Mucosa of gallbladder (tissue), 1 donor: ENCODE data around the gene BIRC6. TPM values are rescaled to one million over a fixed set of nuclear protein-coding genes. Genes with fewer than 3 reads are reported as not detected.
"Not testable (repeated sequence)": the region's sequence is repeated elsewhere in the genome, so short reads cannot be mapped to it uniquely, and the experiment has no call there.

Experiments
- DNase-seq: peaks from one replicate; pipeline ENCODE4 v3.0.0-alpha.2; 2020; ENCODE audit warnings: low spot score
- total RNA-seq: library from RNA; stranded (reverse); gene quantifications from one replicate; pipeline ENCODE4 v1.2.1, GENCODE V29; 2021
- donor health status: DM: no; HTN: no; CAD: no.

Gene BIRC6
- total RNA-seq, 1 donor from 2014 or later = 85.8 TPM

DNA sequence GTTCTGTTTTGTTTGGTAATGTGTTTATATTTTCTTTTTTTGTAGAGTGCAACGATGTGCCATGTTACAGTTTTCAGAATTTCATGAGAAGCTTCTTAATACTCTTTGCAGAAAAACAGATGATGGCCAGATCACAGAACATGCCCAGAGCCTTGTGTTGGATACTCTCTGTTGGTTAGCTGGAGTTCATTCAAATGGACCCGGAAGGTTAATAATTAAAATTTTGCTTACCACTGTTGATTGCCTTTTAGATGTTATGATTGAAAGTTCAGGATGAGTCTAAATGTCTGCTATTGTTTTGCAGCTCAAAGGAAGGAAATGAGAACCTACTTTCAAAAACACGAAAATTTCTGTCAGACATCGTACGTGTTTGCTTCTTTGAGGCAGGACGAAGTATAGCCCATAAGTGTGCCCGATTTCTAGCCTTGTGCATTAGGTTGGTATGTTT lies 85.2 kb downstream of the BIRC6 start:
- DNase-seq = no peak

DNA sequence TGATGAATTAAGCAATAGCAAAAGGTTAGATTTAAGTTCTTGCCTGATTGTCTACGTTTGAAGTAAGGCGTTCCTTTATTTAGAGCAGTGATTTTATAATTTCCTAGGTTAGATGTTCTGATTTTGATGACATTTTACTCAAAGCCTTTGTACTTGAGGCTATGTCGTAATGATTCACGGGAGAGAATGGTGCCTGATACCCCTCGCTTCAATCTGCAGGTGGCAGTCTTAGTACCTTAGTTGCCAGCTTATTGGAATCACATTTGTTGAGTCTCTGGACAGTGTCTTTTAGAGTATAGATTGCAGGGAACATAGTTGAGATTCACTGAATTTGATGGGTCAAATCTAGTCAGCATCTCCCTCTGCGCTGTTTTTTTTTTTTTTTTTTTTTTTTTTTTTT lies 89.5 kb downstream of the BIRC6 start:
- DNase-seq = no peak

DNA sequence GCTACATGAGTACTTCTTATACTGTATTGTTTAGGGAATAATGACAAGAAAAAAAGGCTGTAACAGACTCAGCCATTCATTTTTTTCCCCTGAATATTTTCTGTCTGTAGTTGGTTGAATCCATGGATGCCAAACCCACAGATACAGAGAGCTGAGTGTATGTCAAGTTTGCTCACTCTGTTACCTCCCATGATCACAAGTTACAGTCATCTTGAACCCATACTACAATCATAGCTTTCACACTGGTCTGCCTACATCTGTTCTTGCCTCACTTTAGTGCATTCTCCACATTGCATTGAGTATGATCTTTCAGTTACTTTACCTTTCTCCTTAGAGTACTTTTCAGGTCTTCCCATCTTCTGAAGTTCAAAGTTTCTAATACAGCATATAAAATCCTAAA lies 94.0 kb downstream of the BIRC6 start:
- no peak for DNase-seq

DNA sequence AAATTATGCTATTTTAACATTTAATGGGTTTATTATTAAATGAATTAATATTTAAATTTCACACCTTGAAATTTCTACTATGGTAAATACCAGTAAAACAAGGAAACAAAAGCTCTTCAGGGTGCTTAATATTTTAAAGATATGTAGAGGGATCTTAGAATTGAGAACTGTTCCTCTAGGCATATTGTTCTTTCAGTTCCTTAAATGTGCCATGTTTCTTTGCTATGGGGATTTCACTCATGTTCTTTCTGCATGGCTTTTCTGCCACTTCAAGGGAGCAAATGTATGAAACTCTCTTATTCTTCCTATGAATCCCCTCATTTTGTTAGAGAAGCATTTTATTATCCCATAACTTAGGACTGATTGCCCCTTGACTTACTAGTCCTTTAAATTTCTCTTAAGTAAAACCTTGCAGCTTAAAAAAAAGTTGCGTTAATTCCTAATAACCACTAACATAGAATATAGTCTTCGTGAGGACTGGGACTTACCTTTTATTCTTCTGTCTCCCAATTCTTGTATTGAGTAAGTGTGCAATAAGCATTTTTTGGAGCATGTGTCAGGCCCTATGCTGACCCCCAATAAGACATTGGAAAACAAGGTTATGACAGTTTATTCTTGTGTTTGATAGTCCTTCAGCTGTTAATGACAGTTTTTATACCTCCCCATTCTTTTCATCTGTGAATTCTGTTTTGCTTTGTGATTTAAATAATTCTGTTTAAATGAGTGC lies 95.7 kb downstream of the BIRC6 start:
- no peak for DNase-seq

DNA sequence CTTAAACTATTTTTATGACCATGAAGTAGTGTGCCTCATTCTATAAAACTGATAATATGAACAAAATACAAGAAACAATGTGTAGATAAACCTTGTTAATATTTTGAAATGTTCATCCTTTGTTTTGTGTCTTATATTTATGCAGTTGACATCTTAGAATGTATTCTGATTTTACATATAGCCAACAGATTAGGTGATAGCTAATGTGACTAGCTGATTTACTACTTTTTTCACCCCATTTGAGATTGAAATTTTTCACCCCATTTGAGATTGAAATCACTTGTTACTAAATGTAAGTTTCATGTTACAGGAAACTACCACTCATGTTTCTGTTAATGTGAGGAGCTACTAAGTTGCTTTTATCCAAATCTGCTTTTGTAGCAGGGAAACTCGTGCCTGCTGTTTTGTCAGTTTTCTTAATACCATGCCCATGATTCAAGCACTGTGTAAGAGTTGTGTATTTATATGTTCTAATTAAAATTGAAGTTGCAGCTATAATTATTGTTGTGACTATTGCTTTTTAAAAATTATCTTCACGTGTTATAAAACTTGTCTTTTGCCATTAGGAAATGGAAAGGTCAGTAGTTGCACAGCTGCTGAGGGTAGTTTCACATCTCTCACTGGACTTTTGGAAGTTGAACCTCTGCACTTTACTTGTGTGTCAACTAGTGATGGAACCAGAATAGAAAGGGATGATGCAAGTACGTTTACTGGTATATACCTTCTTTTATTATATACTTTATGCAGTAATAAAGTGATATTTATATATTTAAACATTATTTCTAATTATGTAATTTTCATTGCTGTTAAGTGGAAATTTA lies 96.6 kb downstream of the BIRC6 start:
- DNase-seq = no peak

DNA sequence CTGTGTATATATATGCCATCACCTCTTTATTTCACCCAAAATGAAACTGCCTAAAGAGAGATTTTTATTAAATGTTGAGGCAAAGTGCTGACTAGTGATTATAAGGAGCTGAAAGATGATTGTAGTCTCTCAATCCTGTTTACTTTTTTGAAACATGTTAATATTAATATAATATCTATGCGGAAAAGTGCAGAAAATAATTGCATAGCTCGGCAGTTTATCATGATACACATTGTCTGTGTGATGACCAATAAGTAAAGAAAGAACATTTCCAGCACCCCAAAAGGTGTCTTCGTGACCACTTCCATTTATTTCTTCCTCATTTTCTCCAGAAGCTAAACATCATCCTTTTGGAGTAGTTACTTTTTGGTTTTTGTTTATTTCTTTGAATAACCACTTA lies 99.0 kb downstream of the BIRC6 start:
- no peak for DNase-seq

DNA sequence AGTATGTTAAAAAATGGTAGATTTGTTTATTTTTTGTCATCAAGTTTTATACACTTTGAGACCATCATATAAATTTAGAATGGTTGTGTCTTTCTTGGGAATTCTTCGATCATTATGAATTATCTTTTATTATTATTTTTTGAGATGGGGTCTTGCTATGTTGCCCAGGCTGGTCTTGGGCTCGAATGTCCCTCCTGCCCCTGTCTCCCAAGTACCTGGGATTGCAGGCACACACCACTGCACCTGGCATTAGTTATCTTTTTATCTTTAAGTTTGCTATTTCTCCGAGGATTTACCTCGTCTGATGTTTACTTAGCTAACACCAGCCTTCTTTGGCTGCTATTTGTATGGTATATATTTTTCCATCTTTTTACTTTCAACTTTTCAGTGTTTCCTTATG lies 100.0 kb downstream of the BIRC6 start:
- no peak for DNase-seq

DNA sequence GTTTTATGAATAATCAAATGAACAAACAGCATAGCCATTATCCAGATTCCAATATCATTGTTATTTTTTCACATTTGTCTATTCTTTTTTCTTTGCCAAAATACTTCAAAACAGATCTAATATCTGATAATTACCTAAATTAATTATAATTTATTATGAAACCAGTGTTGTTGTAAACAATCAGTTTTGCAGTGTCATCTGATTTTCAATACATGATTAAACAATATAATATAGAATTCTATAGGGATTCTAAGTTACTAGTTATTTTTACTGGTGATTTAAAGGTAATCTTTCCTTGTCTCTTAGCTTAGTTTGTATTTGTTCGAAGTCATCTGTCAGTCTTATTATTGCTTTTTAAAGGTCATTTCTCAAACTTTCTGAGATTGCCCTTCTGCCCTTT lies 101.0 kb downstream of the BIRC6 start:
- DNase-seq = no peak

DNA sequence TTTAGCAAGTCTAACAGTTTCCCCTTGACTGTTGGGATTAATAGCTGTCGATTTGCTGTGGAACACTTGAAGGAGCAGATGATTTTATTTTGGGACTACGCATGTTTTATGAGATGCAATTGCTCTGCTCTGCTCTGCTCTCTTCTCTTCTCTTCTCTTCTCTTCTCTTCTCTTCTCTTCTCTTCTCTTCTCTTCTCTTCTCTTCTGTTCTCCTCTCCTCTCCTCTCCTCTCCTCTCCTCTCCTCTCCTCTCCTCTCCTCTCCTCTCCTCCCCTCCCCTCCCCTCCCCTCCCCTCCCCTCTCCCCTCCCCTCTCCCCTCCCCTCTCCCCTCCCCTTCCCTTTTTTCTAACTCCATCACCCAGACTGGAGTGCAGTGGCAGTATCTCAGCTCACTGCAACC lies 104.0 kb downstream of the BIRC6 start:
- DNase-seq = not testable (repeated sequence)

DNA sequence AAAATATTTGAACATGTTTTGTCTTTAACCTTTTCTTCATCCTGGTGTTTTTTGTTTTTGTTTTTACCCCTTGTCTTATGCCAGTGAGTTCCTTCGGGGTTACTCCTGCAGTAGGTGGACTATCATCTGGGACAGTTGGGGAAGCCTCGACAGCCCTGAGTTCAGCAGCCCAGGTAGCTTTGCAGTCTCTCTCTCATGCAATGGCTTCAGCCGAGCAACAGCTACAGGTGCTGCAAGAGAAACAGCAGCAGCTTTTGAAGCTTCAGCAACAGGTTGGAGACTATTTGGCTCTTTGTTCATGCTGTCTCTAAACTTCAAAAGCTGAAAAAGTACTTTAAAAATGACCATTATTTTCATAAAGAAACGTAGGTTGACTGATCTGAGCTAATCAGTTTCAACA lies 106.3 kb downstream of the BIRC6 start:
- DNase-seq = no peak

DNA sequence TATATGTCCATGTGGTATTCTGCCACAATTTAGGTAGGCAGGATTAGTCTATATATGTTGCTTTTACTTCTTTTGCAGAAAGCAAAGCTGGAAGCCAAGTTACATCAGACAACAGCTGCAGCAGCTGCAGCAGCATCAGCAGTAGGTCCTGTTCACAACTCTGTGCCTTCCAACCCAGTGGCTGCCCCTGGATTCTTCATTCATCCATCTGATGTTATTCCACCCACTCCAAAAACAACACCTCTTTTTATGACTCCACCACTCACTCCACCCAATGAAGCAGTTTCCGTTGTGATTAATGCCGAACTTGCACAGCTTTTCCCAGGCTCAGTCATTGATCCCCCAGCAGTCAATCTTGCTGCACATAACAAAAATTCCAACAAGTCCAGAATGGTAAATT lies 107.6 kb downstream of the BIRC6 start:
- no peak for DNase-seq

DNA sequence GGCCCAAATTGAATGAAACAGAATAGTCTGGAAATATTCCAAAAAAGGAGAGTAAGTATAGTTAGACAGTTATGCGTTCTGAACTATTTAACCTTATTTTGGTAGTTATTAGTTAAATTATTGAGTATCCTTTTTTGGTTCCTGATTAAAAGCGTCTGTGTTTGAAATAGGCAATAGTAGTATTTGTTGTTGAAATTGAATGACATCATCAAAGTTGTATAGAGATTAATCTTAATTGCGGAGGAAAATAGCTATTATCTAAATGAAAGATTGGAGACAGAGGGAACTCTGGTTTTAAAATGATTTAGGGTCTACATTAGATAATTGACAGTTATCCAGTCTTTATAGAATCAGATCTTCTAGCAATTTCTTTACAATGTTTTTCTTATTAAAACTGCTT lies 115.8 kb downstream of the BIRC6 start:
- no peak for DNase-seq

DNA sequence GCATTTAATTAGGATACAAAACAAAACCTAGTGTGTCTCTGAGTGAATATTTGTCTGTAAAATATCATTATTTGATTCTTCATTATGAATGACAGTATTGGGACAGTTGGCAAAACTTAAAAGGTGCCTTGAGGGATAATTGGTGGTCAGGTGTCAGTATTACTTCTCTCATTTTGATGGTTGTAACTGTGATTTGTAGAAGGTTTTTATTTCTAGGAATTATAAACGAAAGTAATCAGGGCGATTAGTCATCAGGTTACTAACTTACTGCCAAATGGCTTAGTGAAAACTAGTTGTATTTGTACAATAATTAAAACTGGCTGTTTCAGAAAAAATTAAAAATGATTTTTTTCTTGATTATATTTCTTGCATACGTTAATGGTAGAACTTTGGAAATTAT lies 117.6 kb downstream of the BIRC6 start:
- no peak for DNase-seq

DNA sequence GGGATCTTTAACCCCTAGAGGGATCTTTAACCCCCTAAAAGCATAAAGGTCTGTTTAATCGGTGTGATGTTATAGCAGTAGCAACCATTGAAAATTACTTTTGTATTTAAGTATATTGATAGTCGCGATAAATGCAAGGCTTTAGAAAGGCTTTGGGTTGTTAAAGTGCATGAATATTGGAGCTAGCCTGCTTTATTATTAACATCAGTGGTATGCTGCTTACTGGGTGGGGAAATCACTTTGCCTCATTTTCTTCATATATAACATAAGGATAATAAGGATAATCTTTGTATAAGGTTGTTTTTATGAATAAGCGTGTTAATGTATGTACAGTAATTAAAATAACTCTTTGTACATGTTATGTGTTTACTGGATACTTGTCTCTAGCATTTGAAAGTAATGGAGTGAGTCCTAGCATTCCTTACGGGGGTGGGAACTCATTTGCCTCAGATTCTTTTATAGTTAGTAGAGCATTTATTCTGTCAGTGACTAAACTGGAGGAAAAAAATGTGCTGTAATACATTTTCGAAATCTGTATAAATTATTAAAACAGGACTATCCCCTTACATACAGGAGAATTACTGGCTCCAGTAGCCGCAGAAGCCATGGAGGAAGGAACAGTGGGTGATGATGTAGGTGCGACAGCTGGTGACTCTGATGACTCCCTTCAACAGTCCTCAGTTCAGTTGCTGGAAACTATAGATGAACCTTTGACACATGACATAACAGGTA lies 122.2 kb downstream of the BIRC6 start:
- DNase-seq = no peak

DNA sequence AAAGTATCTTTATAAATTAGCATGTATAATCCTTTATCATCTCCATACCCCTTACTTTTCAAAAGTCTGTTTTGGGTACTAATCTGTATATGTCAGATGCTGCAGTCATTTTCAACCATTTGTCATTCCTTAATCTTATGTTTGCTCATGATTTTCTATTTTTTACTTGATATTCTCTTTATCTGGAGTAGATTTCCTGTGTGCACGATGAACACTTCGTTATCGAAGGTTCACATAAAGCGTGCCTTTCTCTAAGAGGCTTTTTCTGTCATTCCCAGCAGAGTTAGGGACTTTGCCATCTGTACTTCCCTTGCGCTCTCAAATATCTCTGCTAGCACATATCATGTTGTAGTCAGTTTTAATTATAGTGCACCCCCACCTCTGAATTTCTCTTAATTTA lies 123.2 kb downstream of the BIRC6 start:
- no peak for DNase-seq

DNA sequence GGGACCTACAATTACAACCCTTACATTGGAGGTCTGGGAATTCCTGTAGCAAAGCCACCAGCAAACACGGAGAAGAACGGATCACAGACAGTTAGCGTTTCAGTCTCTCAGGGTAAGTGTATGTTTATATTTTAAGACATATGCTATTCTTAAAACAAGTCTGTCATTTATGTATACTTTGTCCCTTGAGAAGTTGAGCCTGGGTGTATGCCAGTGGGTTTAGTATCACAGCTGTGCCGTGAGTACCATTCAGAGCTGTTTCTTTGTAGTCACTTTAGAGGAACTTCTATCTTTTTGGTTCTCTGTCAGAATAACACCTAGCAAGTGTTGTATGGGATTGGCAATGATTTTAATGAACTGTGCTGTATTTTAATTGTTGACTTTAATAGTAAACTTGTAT lies 125.6 kb downstream of the BIRC6 start:
- no peak for DNase-seq

DNA sequence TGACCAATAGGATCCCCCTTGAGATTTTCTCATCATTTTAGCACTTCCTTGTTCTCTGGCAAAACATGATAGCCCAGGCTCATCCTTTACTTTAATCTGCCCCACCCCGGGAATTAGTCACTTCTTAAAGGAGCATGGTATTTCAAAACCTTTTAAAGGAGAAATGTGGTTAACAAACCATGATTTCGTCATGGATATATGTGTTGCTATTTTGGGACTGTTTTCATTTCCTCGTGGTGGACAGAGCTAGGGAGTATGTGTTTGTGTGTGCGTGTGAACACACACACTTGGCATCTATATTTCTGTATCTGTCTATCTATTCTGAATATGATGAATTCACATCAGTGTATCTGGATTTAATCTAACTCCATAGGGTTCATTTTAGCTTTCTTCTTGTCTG lies 128.1 kb downstream of the BIRC6 start:
- DNase-seq = no peak

DNA sequence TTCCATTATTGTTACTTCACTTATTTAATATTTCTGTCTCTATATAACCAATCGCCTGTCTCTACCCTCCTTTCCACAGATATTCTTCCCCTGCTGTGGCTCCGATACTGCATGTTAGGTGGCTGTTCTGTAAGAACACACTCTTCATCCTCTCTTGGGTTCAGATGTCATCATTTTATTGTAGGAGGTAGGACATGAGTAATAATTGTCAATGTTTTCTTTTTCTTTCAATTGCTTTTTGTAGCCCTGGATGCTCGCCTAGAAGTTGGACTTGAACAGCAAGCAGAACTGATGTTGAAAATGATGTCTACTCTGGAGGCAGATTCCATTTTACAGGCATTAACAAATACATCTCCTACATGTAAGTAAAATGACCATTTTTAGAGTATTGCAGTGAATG lies 128.6 kb downstream of the BIRC6 start:
- DNase-seq = no peak

DNA sequence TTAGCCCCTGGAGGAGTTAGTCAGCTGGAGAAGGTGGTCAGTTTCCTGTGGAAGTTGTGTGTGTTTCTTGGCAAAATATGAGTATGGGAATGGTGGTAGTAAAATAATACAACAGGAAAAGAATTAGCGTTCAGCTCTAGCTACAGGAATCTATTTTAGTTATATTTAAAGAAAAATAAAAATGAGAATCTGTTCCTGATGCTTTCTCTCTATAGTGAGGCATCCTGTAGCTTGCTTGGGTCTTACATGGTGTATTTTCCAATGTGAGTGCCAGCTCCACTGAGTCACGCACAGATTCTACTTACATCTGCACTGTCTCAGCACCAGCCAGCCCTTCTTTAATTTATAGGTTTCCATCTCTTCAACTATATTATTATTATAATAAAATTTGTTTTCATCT lies 132.2 kb downstream of the BIRC6 start:
- no peak for DNase-seq

DNA sequence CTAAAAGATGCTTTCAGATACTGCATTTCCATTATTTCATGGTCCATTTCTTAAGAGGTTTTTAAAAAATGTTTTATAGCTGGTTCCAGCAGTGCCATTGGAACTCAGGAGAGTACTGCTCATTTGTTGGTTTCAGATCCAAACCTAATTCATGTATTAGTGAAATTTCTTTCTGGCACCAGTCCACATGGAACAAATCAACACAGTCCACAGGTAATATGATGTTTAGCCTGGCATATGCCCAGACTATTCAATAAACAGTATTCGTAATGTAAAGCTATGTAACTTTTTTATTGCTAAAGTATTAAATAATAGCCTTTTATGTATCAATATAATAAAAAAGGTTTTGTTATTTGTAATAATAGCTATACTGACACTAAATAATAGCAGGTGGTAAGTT lies 134.5 kb downstream of the BIRC6 start:
- DNase-seq = no peak

DNA sequence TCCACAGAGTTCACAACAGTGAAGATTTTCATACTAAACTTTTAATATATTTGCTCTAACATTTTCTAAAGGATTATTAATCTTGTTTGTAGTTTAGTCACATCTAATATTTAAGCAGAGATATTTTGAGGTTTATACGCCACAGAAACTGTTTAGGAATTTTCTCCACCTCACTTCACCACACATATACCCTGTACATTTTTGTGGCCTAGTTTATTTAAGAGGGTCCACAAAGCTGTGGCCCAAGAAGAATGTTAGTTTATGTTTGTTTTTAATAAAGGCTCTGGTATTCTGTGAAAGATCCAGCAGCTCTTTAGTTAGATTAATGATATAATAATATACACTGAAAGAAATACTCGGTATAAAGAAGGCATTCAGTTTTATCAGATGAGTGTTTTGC lies 138.3 kb downstream of the BIRC6 start:
- no peak for DNase-seq

DNA sequence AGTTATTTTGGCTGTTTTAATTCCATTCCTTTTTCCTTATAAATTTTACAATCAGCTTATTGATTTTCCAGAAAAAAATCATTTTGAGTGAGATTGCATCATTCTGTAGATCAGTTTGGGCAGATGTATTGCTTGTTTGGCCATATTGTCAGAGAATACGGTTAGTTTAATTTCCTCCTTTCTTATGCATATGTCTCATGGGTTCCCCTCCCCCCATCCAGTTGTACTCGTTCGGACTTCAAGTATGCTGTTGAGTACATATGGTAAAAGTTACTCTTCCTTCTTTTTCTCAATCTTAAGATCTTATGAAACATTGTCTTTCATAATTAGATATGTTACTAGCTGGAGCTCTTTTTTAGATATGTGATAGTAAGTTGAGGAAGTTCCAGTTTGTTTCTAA lies 139.8 kb downstream of the BIRC6 start:
- DNase-seq = no peak

DNA sequence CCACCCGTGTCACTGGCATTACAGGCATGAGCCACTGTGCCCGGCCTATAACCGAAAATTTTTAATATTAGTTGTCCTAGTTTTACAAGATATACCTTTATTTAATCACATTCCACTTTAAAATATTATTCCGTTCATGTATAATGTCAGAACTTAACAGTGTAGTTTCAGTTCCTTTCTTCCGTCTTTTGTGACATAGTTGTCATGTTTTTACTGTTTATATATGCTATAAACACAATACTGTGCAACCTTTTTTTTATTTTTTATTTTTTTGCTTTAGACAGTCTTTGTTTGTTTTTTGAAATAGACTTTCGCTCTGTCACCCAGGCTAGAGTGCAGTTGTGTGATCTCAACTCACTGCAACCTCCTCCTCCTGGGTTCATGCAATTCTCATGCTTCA lies 141.5 kb downstream of the BIRC6 start:
- no peak for DNase-seq
